Activated CD8-positive, alpha-beta memory T cell treated with anti-CD3 and anti-CD28 coated beads for 1 hour (primary cell): ENCODE data around the gene MRI1.
"Not testable (repeated sequence)": the region's sequence is repeated elsewhere in the genome, so short reads cannot be mapped to it uniquely, and the experiment has no call there.

ENCODE experiments used
- DNase-seq, 2 donors: peaks; one replicate each; pipeline ENCODE4 v3.0.0-alpha.2; 2020; ENCODE audit warnings: low read depth in 1 of 2; ENCODE audit errors: extremely low read depth in 1 of 2

Gene MRI1

GRCh38 chr19:13758795-13759194 is 5.5 kb upstream of the MRI1 start:
- no peak for DNase-seq

- DNase-seq = no peak
Observed at GRCh38 chr19:13761423-13761822, 2.9 kb upstream of the MRI1 start.

GRCh38 chr19:13762635-13763235 is 1.6 kb upstream of the MRI1 start:
- no peak for DNase-seq

- DNase-seq = no peak
Observed at GRCh38 chr19:13763265-13763664, 1.1 kb upstream of the MRI1 start.

- DNase-seq = no peak
Observed at GRCh38 chr19:13764821-13765394, 586 bp downstream of the MRI1 start.

GRCh38 chr19:13765395-13766094 is 1.2 kb downstream of the MRI1 start:
- no peak for DNase-seq

- DNase-seq = no peak
Observed at GRCh38 chr19:13766095-13766481, 1.8 kb downstream of the MRI1 start.

- DNase-seq = no peak
Observed at GRCh38 chr19:13768510-13768909, 4.2 kb downstream of the MRI1 start.

GRCh38 chr19:13770013-13770635 is 5.8 kb downstream of the MRI1 start:
- DNase-seq = no peak

GRCh38 chr19:13774217-13775191 is 10.2 kb downstream of the MRI1 start, which contains the start of gene C19orf53:
Gene C19orf53 (plus strand): TSS chr19:13774456. CDS start chr19:13774478, 22 bp downstream.
- DNase-seq = peak; percentile 49 to 75

- DNase-seq = no peak
Observed at GRCh38 chr19:13778398-13778797, 14.1 kb downstream of the MRI1 start.

- no peak for DNase-seq
Observed at GRCh38 chr19:13778847-13779246, 14.5 kb downstream of the MRI1 start.

GRCh38 chr19:13779794-13780193 is 15.5 kb downstream of the MRI1 start:
- DNase-seq = not testable (repeated sequence)

GRCh38 chr19:13781547-13781946 is 17.2 kb downstream of the MRI1 start:
- no peak for DNase-seq

- DNase-seq = no peak
Observed at GRCh38 chr19:13782537-13782936, 18.2 kb downstream of the MRI1 start.

- DNase-seq = no peak
Observed at GRCh38 chr19:13783565-13784500, 19.5 kb downstream of the MRI1 start.

GRCh38 chr19:13784731-13785452 is 20.6 kb downstream of the MRI1 start:
- DNase-seq = peak; percentile 50 to 61

- no peak for DNase-seq
Observed at GRCh38 chr19:13788991-13789390, 24.7 kb downstream of the MRI1 start.

- DNase-seq = no peak
Observed at GRCh38 chr19:13790354-13790753, 26.0 kb downstream of the MRI1 start.
